ENCODE measurements around the gene MAL. TPM values are rescaled to one million over a fixed set of nuclear protein-coding genes. Genes with fewer than 3 reads are reported as not detected.

Gene MAL
- total RNA-seq, 1 experiment from 2014 or later = not detected

GRCh38 chr2:94980406-94980805, 45.1 kb upstream of the MAL start:
- intact Hi-C loops (cut with micrococcal nuclease; ENCODE audit: unreplicated experiment) = loop anchor here (10.0 kb wide), 1 partner anchor 134 kb away; no protein-coding TSS in a partner anchor
- no peak for TF ChIP-seq CTCF (IDR thresholded peaks at IDR 0.05; ENCODE audit: unreplicated experiment)
- Mint-ChIP-seq H3K27ac (ENCODE audit: unreplicated experiment) (no peak overlapping the region), H3K36me3 (ENCODE audit: insufficient read depth, unreplicated experiment) (no peaks in the 10 kb centered on the region), H3K4me1 (ENCODE audit: low read depth, unreplicated experiment) (no peaks in the 10 kb centered on the region), H3K27me3 (ENCODE audit: unreplicated experiment) (peaks cover 31% of the 10 kb centered on the region), H3K4me3 (ENCODE audit: low read depth, unreplicated experiment) (no peak overlapping the region), H3K9me3 (ENCODE audit: low read depth, unreplicated experiment) (no peaks in the 10 kb centered on the region)
- DNase-seq = no peak
- CTCF ChIA-PET = no interaction called here
- BruUV-seq (replicated peaks) = no TSS peak

GRCh38 chr2:94982156-94982555, 43.4 kb upstream of the MAL start:
- DNase-seq = no peak
- no peak overlapping the region for H3K4me3 Mint-ChIP-seq (ENCODE audit: low read depth, unreplicated experiment)
- no peaks in the 10 kb centered on the region for H3K36me3 Mint-ChIP-seq (ENCODE audit: insufficient read depth, unreplicated experiment)
- no peaks in the 10 kb centered on the region for H3K4me1 Mint-ChIP-seq (ENCODE audit: low read depth, unreplicated experiment)
- TF ChIP-seq CTCF (IDR thresholded peaks at IDR 0.05; ENCODE audit: unreplicated experiment) = no peak
- intact Hi-C loops (cut with micrococcal nuclease; ENCODE audit: unreplicated experiment) = loop anchor here (10.0 kb wide), 1 partner anchor 133 kb away; no protein-coding TSS in a partner anchor
- no TSS peak for BruUV-seq (replicated peaks)
- no peak overlapping the region for H3K27ac Mint-ChIP-seq (ENCODE audit: unreplicated experiment)
- no peaks in the 10 kb centered on the region for H3K9me3 Mint-ChIP-seq (ENCODE audit: low read depth, unreplicated experiment)
- CTCF ChIA-PET = no interaction called here
- H3K27me3 Mint-ChIP-seq (ENCODE audit: unreplicated experiment) = peaks cover 48% of the 10 kb centered on the region

GRCh38 chr2:94982675-94983074, 42.8 kb upstream of the MAL start:
- no TSS peak for BruUV-seq (replicated peaks)
- TF ChIP-seq CTCF (IDR thresholded peaks at IDR 0.05; ENCODE audit: unreplicated experiment) = no peak
- peak; percentile 22 for DNase-seq
- Mint-ChIP-seq H3K27me3 (ENCODE audit: unreplicated experiment) (peaks cover 53% of the 10 kb centered on the region), H3K4me1 (ENCODE audit: low read depth, unreplicated experiment) (no peaks in the 10 kb centered on the region), H3K27ac (ENCODE audit: unreplicated experiment) (no peak overlapping the region), H3K4me3 (ENCODE audit: low read depth, unreplicated experiment) (no peak overlapping the region), H3K9me3 (ENCODE audit: low read depth, unreplicated experiment) (no peaks in the 10 kb centered on the region), H3K36me3 (ENCODE audit: insufficient read depth, unreplicated experiment) (no peaks in the 10 kb centered on the region)
- CTCF ChIA-PET = no interaction called here
- intact Hi-C loops (cut with micrococcal nuclease; ENCODE audit: unreplicated experiment) = loop anchor here (10.0 kb wide), 1 partner anchor 132 kb away; no protein-coding TSS in a partner anchor

- H3K36me3 Mint-ChIP-seq (ENCODE audit: insufficient read depth, unreplicated experiment) = no peaks in the 10 kb centered on the region
- H3K27me3 Mint-ChIP-seq (ENCODE audit: unreplicated experiment) = peaks cover 65% of the 10 kb centered on the region
- CTCF ChIA-PET = no interaction called here
- no peak overlapping the region for H3K27ac Mint-ChIP-seq (ENCODE audit: unreplicated experiment)
- no peaks in the 10 kb centered on the region for H3K4me1 Mint-ChIP-seq (ENCODE audit: low read depth, unreplicated experiment)
- no TSS peak for BruUV-seq (replicated peaks)
- no peak overlapping the region for H3K4me3 Mint-ChIP-seq (ENCODE audit: low read depth, unreplicated experiment)
- intact Hi-C loops (cut with micrococcal nuclease; ENCODE audit: unreplicated experiment) = loop anchor here (5.0 to 10.0 kb wide), 2 partner anchors 37 to 130 kb away; no protein-coding TSS in a partner anchor
- no peak for DNase-seq
- TF ChIP-seq CTCF (IDR thresholded peaks at IDR 0.05; ENCODE audit: unreplicated experiment) = no peak
- H3K9me3 Mint-ChIP-seq (ENCODE audit: low read depth, unreplicated experiment) = no peaks in the 10 kb centered on the region
Observed at GRCh38 chr2:94984964-94985575, 40.4 kb upstream of the MAL start.

Measured in Calu3 (cell line).